Heart right ventricle (tissue), 16 donors: Measurements from ENCODE around the gene WBP1. TPM values are rescaled to one million over a fixed set of nuclear protein-coding genes. Genes with fewer than 3 reads are reported as not detected.

Experiments
- ATAC-seq, 8 donors: fragments of 200-7000 bp; cut with Tn5 transposase; one replicate each; pipeline ENCODE4 v1.9.1; 2020; ENCODE audit warnings: mild to moderate bottlenecking in 8 of 8, moderate library complexity in 8 of 8, moderate number of reproducible peaks in 1 of 8
- DNase-seq, 2 donors: peaks; one replicate each; pipeline ENCODE4 v3.0.0-alpha.2; 2020
- H3K27ac ChIP-seq, 10 donors: fragments of 200-600 bp; sonication (generic) in 2 of 10; one replicate each; pipeline versions ENCODE4 v1.5.0 to v1.8.0; 2020 to 2022; ENCODE audit warnings: mild to moderate bottlenecking in 3 of 10
- H3K27me3 ChIP-seq, 7 donors: fragments of 200-600 bp; one replicate each; pipeline ENCODE4 v1.8.0; 2021 to 2022; ENCODE audit warnings: mild to moderate bottlenecking in 2 of 7
- H3K36me3 ChIP-seq, 9 donors: fragments of 200-600 bp; sonication (generic) in 1 of 9; one replicate each; pipeline versions ENCODE4 v1.5.0 to v1.8.0; 2020 to 2022; ENCODE audit warnings: mild to moderate bottlenecking in 2 of 9
- H3K4me1 ChIP-seq, 9 donors: fragments of 200-600 bp; sonication (generic) in 1 of 9; one replicate each; pipeline versions ENCODE4 v1.5.0 to v1.8.0; 2020 to 2022; ENCODE audit warnings: mild to moderate bottlenecking in 4 of 9
- H3K4me3 ChIP-seq, 10 donors: fragments of 200-600 bp; sonication (generic) in 2 of 10; one replicate each; pipeline versions ENCODE4 v1.5.0 to v1.8.0; 2020 to 2022; ENCODE audit warnings: mild to moderate bottlenecking in 7 of 10, moderate library complexity in 2 of 10
- H3K9me3 ChIP-seq, 11 donors: fragments of 200-600 bp in 10 of 11; sonication (generic) in 2 of 11; one replicate each; pipeline versions ENCODE4 v1.5.0 to v1.8.0; 2013 to 2022; ENCODE audit warnings: mild to moderate bottlenecking in 2 of 11, control low read depth in 1 of 11, moderate library complexity in 1 of 11
- CTCF ChIP-seq, 9 donors: fragments of 200-600 bp; sonication (generic) in 2 of 9; IDR thresholded peaks; one replicate each; pipeline versions ENCODE4 v1.5.0 to v1.8.0; 2021 to 2022; ENCODE audit warnings: antibody characterized with exemption in 9 of 9, mild to moderate bottlenecking in 5 of 9, moderate library complexity in 1 of 9
- WGBS, 2 donors: extraction: QIAGEN DNeasy Blood & Tissue Kit; methylation state at CpG; one replicate each; pipeline ENCODE4 v1.1.7; 2013; ENCODE audit warnings: inconsistent platforms in 1 of 2; 5-methylcytosine and 5-hydroxymethylcytosine counted together
- intact Hi-C, 10 donors: fragments of 100-400 bp; cut with DNase I; formaldehyde crosslinking; loops; one replicate each; pipeline versions ENCODE4 v1.11.1 to v1.14.2; 2022
- polyA plus RNA-seq, 2 donors: library from polyadenylated mRNA; stranded (reverse); fragments of 200-250 nt; gene quantifications; one replicate each; pipeline ENCODE4 v1.2.3, GENCODE V29; 2013
- total RNA-seq, 10 donors: library from RNA; stranded (reverse); fragmentation: NEBNext Ultra II Directional in 3 of 10; extraction: Animal tissue kit (Norgen Biotek cat#: 25700) in 3 of 10; gene quantifications; one replicate each; pipeline versions ENCODE4 v1.2.1 to v1.2.4, GENCODE V29; 2021 to 2023
- donor health status: Arrhythmogenic right ventricular cardiomyopathy.
- donor health status: ischemic (EF 13 %, LVEDD 7.1; RV severe dilation, severe dysfunction).
- donor health status: healthy with polysubstance abuse.
- donor health status: DM: no; HTN: yes; CAD: no.
- donor health status: DM: no; HTN: no; CAD: no.
- donor health status: ischemic (EF 25% LVEDD 6.9; RV normal size, moderate dysfunction).
- donor health status: ischemic (EF 25% LVEDD 5.7; RV mildly dilated, moderate dysfunction).
- donor health status: healthy.
- donor health status: DM: yes; HTN: yes; CAD: no.
- donor health status: Ischemic cardiomyopathy.
- donor health status: ischemic (EF 35%, LVEDD 5.7; RV mildly dilated, moderate dysfunction).
- donor health status: nonischemic (EF 11% LVEDD 7.7; RV severe dilation, severe dysfunction).
- donor health status: DM: yes; HTN: yes; CAD: no.
- donor health status: PGD.
- donor health status: ischemic (EF 29% LVEDD 5.4; RV normal size, mild dysfunction).
- donor health status: nonischemic (EF 23%, LVEDD 6.1; RV moderate dilation, normal function).

The WBP1 gene
- total and polyA plus RNA-seq, 12 donors, result 34.8 to 59.8 (median 45.8) TPM

GRCh38 chr2:74444498-74445318 lies 13.5 kb upstream of the WBP1 start:
- H3K36me3 ChIP-seq, result no peaks in the 10 kb centered on the region
- H3K4me1 ChIP-seq, result peaks cover 3 to 38% (median 26%) of the 10 kb centered on the region in 9 donors
- H3K9me3 ChIP-seq, result no peaks in the 10 kb centered on the region
- H3K4me3 ChIP-seq, result no peak overlapping the region
- no peak for DNase-seq
- H3K27ac ChIP-seq, result peak overlapping the region in 1 of 10 donors; percentile 8
- no peak for TF ChIP-seq CTCF (IDR thresholded peaks at IDR 0.05)
- 40 to 55% methylated on average over 5 of the region's 5 CpGs for WGBS, 2 donors
- H3K27me3 ChIP-seq, result peaks cover 0 to 36% (median 0%) of the 10 kb centered on the region in 7 donors
- no peak for ATAC-seq
- intact Hi-C loops, result no loop called here

- H3K4me1 ChIP-seq, result peaks cover 0 to 11% (median under 1%) of the 10 kb centered on the region in 9 donors
- ATAC-seq (no peak), DNase-seq (no peak)
- no peak overlapping the region for H3K27ac ChIP-seq
- H3K9me3 ChIP-seq, result no peaks in the 10 kb centered on the region
- peaks cover 0 to 9% (median 0%) of the 10 kb centered on the region in 7 donors for H3K27me3 ChIP-seq
- intact Hi-C loops, result no loop called here
- no peaks in the 10 kb centered on the region for H3K36me3 ChIP-seq
- no peak for TF ChIP-seq CTCF (IDR thresholded peaks at IDR 0.05)
- 88 to 93% methylated on average over 5 of the region's 5 CpGs for WGBS, 2 donors
- no peak overlapping the region for H3K4me3 ChIP-seq
Observed at GRCh38 chr2:74447230-74447999, 10.8 kb upstream of the WBP1 start.

GRCh38 chr2:74448771-74449170 lies 9.5 kb upstream of the WBP1 start:
- DNase-seq (no peak), ATAC-seq (no peak)
- no peak for TF ChIP-seq CTCF (IDR thresholded peaks at IDR 0.05)
- H3K36me3 ChIP-seq, result no peaks in the 10 kb centered on the region
- H3K4me3 ChIP-seq, result no peak overlapping the region
- H3K27me3 ChIP-seq, result no peaks in the 10 kb centered on the region
- H3K27ac ChIP-seq, result no peak overlapping the region
- 79 to 81% methylated on average over 2 of the region's 2 CpGs for WGBS, 2 donors
- intact Hi-C loops, result no loop called here
- no peaks in the 10 kb centered on the region for H3K9me3 ChIP-seq
- peaks cover 0 to 10% (median 0%) of the 10 kb centered on the region in 9 donors for H3K4me1 ChIP-seq

GRCh38 chr2:74450570-74451190 lies 7.6 kb upstream of the WBP1 start:
- ATAC-seq (no peak), DNase-seq (no peak)
- no peak for TF ChIP-seq CTCF (IDR thresholded peaks at IDR 0.05)
- Histone ChIP-seq H3K4me3 (no peak overlapping the region), H3K36me3 (no peaks in the 10 kb centered on the region), H3K4me1 (peaks cover 5 to 11% (median 6%) of the 10 kb centered on the region in 9 donors), H3K27ac (no peak overlapping the region), H3K9me3 (no peaks in the 10 kb centered on the region), H3K27me3 (no peaks in the 10 kb centered on the region)
- intact Hi-C loops, result no loop called here
- 67 to 73% methylated on average over 3 of the region's 3 CpGs for WGBS, 2 donors
